Measurements from ENCODE around the gene STIP1. TPM values are rescaled to one million over a fixed set of nuclear protein-coding genes. Genes with fewer than 3 reads are reported as not detected.
A peak's percentile ranks its signal among the peaks of the same experiment; 100 is the strongest.

The STIP1 gene
- total RNA-seq, 4 donors from 2014 or later, result 67.5 to 86.0 (median 78.3) TPM

- no peak for DNase-seq (ENCODE audit: low spot score in 2 of 2)
- TF ChIP-seq POLR2A (IDR thresholded peaks at IDR 0.05) (no peak), CTCF (IDR thresholded peaks at IDR 0.05) (no peak)
- intact Hi-C loops (cut with DNase I; ENCODE audit: low total_unique reads), result no loop called here
- peak overlapping the region; percentile 59 for H3K4me3 ChIP-seq (ENCODE audit: low read depth, poor library complexity, severe bottlenecking)
- 0% methylated on average over 44 to 45 of the region's 63 CpGs for WGBS, 2 donors
These were observed 55.8 kb downstream of the STIP1 start for GRCh38 chr11:64241491-64242374.

- TF ChIP-seq POLR2A (IDR thresholded peaks at IDR 0.05), result no peak
- no peak for TF ChIP-seq CTCF (IDR thresholded peaks at IDR 0.05)
- 68 to 73% methylated on average over 8 of the region's 8 CpGs for WGBS, 2 donors
- intact Hi-C loops (cut with DNase I; ENCODE audit: low total_unique reads), result no loop called here
- H3K4me3 ChIP-seq (ENCODE audit: low read depth, poor library complexity, severe bottlenecking), result no peak overlapping the region
- DNase-seq (ENCODE audit: low spot score in 2 of 2), result no peak
These were observed 57.4 kb downstream of the STIP1 start for GRCh38 chr11:64243236-64243854.

- WGBS, 2 donors, result 55 to 71% methylated on average over 5 of the region's 5 CpGs
- intact Hi-C loops (cut with DNase I; ENCODE audit: low total_unique reads), result no loop called here
- DNase-seq (ENCODE audit: low spot score in 2 of 2), result no peak
- H3K4me3 ChIP-seq (ENCODE audit: low read depth, poor library complexity, severe bottlenecking), result no peak overlapping the region
- no peak for TF ChIP-seq POLR2A (IDR thresholded peaks at IDR 0.05)
- TF ChIP-seq CTCF (IDR thresholded peaks at IDR 0.05), result no peak
These were observed 58.1 kb downstream of the STIP1 start for GRCh38 chr11:64244107-64244506.

GRCh38 chr11:64244966-64245365, 59.0 kb downstream of the STIP1 start:
- DNase-seq (ENCODE audit: low spot score in 2 of 2), result no peak
- peak overlapping the region; percentile 74 for H3K4me3 ChIP-seq (ENCODE audit: low read depth, poor library complexity, severe bottlenecking)
- 18 to 19% methylated on average over 6 of the region's 6 CpGs for WGBS, 2 donors
- TF ChIP-seq POLR2A (IDR thresholded peaks at IDR 0.05) (no peak), CTCF (IDR thresholded peaks at IDR 0.05) (no peak)
- intact Hi-C loops (cut with DNase I; ENCODE audit: low total_unique reads), result no loop called here

GRCh38 chr11:64245401-64245796, 59.4 kb downstream of the STIP1 start:
- intact Hi-C loops (cut with DNase I; ENCODE audit: low total_unique reads), result no loop called here
- DNase-seq (ENCODE audit: low spot score in 2 of 2), result no peak
- TF ChIP-seq CTCF (IDR thresholded peaks at IDR 0.05) (no peak), POLR2A (IDR thresholded peaks at IDR 0.05) (no peak)
- WGBS, 2 donors, result 4 to 8% methylated on average over 5 to 6 of the region's 6 CpGs
- peak overlapping the region; percentile 74 for H3K4me3 ChIP-seq (ENCODE audit: low read depth, poor library complexity, severe bottlenecking)

Measured in lower leg skin (tissue), 4 donors.